ENCODE measurements around the gene CD180. TPM values are rescaled to one million over a fixed set of nuclear protein-coding genes. Genes with fewer than 3 reads are reported as not detected.

The CD180 gene
- total RNA-seq, 1 donor from 2014 or later: not detected

DNA sequence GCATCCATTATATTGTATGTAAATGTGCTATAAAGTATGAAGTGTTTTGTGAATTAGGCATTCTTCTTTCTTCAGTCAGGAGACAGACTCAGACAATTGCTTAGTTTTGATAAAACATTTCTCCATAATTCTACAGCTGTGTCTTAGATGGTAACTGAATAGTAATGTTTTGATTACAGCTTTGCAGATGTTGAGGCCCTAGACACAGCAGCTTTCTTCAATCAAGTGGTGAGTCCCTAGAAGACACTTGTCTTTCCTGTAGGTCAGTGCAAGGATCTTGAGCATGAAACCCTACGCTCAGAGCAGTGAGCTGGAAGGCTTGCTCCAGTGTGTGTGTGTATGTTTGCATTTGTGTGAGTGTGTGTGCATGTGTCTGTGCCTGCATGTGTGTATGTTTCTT is 46.8 kb upstream of the CD180 start:
- no peak overlapping the region for H3K4me3 Mint-ChIP-seq (ENCODE audit: low read depth)
- H3K4me1 Mint-ChIP-seq (ENCODE audit: low read depth): peaks cover 16% of the 10 kb centered on the region
- TF ChIP-seq, protein P1, sequence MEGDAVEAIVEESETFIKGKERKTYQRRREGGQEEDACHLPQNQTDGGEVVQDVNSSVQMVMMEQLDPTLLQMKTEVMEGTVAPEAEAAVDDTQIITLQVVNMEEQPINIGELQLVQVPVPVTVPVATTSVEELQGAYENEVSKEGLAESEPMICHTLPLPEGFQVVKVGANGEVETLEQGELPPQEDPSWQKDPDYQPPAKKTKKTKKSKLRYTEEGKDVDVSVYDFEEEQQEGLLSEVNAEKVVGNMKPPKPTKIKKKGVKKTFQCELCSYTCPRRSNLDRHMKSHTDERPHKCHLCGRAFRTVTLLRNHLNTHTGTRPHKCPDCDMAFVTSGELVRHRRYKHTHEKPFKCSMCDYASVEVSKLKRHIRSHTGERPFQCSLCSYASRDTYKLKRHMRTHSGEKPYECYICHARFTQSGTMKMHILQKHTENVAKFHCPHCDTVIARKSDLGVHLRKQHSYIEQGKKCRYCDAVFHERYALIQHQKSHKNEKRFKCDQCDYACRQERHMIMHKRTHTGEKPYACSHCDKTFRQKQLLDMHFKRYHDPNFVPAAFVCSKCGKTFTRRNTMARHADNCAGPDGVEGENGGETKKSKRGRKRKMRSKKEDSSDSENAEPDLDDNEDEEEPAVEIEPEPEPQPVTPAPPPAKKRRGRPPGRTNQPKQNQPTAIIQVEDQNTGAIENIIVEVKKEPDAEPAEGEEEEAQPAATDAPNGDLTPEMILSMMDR (IDR thresholded peaks at IDR 0.05; ENCODE audit: unreplicated experiment): no peak
- H3K9me3 Mint-ChIP-seq (ENCODE audit: low read depth): no peaks in the 10 kb centered on the region
- H3K27ac Mint-ChIP-seq: no peak overlapping the region
- DNase-seq (ENCODE audit: low spot score, unreplicated experiment): no peak
- H3K27me3 Mint-ChIP-seq: no peaks in the 10 kb centered on the region
- H3K36me3 Mint-ChIP-seq (ENCODE audit: insufficient read depth): no peaks in the 10 kb centered on the region

DNA sequence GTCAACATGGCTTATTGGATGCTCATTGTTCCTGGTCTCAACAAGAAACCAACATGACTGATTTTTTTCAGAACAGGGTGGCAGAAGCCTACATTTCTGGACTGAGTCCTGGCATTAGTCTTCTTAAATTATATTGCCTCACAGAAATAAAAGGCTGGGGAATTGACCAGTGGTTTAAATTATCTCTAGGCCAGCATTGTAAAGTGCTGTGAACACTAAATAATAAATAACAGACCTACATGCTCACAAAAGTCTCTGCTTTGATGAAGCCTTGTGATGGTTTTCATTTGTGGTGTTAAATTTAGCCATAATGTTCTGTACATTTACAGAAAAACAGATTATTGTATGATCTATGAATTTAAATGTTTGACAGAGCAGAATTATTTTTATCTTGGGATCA is 44.7 kb upstream of the CD180 start:
- no peak overlapping the region for H3K27ac Mint-ChIP-seq
- TF ChIP-seq, protein P1 (IDR thresholded peaks at IDR 0.05; ENCODE audit: unreplicated experiment): no peak
- DNase-seq (ENCODE audit: low spot score, unreplicated experiment): no peak
- H3K36me3 Mint-ChIP-seq (ENCODE audit: insufficient read depth): no peaks in the 10 kb centered on the region
- no peaks in the 10 kb centered on the region for H3K9me3 Mint-ChIP-seq (ENCODE audit: low read depth)
- H3K27me3 Mint-ChIP-seq: no peaks in the 10 kb centered on the region
- no peak overlapping the region for H3K4me3 Mint-ChIP-seq (ENCODE audit: low read depth)
- peaks cover 34% of the 10 kb centered on the region for H3K4me1 Mint-ChIP-seq (ENCODE audit: low read depth)

DNA sequence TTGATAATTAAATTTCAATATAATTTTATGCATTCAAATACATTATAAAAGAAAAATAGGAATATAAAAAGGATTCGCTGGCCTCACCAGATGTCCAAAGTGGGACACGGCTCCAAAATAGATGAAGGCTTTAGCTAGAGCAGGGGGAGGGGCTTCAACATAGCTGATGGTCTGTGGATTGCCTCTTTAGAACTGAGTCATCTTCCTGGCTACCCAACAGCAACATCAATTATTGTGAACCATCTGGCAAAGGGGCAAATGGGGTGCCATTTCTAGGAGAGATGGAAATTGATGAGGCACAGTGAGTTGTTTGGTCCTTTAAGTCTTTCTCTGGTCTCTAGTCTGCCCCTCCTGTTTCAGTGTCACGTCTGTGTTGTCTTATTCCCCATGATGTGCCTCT is 44.2 kb upstream of the CD180 start:
- Mint-ChIP-seq H3K4me3 (ENCODE audit: low read depth) (no peak overlapping the region), H3K27ac (no peak overlapping the region), H3K36me3 (ENCODE audit: insufficient read depth) (no peaks in the 10 kb centered on the region), H3K4me1 (ENCODE audit: low read depth) (peaks cover 39% of the 10 kb centered on the region), H3K9me3 (ENCODE audit: low read depth) (no peaks in the 10 kb centered on the region), H3K27me3 (no peaks in the 10 kb centered on the region)
- TF ChIP-seq, protein P1 (IDR thresholded peaks at IDR 0.05; ENCODE audit: unreplicated experiment): no peak
- DNase-seq (ENCODE audit: low spot score, unreplicated experiment): no peak

DNA sequence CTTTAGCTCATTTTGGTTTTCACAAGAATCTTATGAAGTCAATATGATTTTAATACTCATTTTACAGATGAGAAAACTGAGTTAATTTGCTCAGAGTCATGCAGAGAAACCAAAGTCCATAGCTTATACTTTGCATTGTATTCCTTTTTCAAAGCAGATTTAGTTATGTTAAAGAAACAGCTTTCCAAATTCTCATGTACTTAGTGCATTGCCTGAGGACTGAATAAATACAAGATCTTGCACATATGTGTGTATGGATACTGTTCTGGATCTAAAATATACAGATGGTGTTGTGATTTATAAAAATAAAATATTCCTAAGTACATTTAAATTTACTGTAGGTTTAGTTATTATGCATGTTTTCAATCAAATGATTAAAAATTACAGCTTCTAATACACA is 43.5 kb upstream of the CD180 start:
- no peak overlapping the region for H3K27ac Mint-ChIP-seq
- H3K27me3 Mint-ChIP-seq: no peaks in the 10 kb centered on the region
- peaks cover 43% of the 10 kb centered on the region for H3K4me1 Mint-ChIP-seq (ENCODE audit: low read depth)
- no peaks in the 10 kb centered on the region for H3K9me3 Mint-ChIP-seq (ENCODE audit: low read depth)
- no peak for DNase-seq (ENCODE audit: low spot score, unreplicated experiment)
- no peak overlapping the region for H3K4me3 Mint-ChIP-seq (ENCODE audit: low read depth)
- no peaks in the 10 kb centered on the region for H3K36me3 Mint-ChIP-seq (ENCODE audit: insufficient read depth)
- TF ChIP-seq, protein P1 (IDR thresholded peaks at IDR 0.05; ENCODE audit: unreplicated experiment): no peak

DNA sequence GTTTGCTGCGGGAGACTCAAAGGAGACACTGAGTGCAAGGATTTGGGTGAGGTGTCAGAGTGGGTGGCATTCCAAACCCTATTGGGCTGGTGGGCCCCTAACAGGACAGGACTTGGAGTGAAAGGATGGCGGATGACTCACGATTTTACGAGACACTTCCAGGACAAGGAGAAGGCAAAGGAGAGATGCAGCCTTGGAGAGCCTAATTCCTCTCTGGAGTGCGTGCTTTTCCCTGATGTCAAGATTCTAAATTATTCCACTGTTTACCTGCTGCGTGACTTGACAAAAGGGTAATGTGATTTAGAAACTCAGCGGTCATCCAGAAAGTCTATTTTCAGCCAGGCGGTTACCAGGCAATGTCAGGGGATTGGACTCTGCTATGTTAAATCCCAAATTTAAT is 41.6 kb upstream of the CD180 start:
- Mint-ChIP-seq H3K4me1 (ENCODE audit: low read depth) (peaks cover 44% of the 10 kb centered on the region), H3K27me3 (no peaks in the 10 kb centered on the region), H3K27ac (no peak overlapping the region), H3K9me3 (ENCODE audit: low read depth) (no peaks in the 10 kb centered on the region), H3K36me3 (ENCODE audit: insufficient read depth) (no peaks in the 10 kb centered on the region), H3K4me3 (ENCODE audit: low read depth) (no peak overlapping the region)
- DNase-seq (ENCODE audit: low spot score, unreplicated experiment): no peak
- TF ChIP-seq, protein P1 (IDR thresholded peaks at IDR 0.05; ENCODE audit: unreplicated experiment): no peak
